ENCODE results near the gene PDSS1.
"Not testable (repeated sequence)": the region's sequence is repeated elsewhere in the genome, so short reads cannot be mapped to it uniquely, and the experiment has no call there.

Gene PDSS1

GRCh38 chr10:26697163-26697921 is at the start of gene PDSS1:
TSS of gene PDSS1 (plus strand) at chr10:26697701. CDS start at chr10:26697712, 11 bp downstream.
- DNase-seq: peak; percentile 89

- not testable (repeated sequence) for DNase-seq
Measured at GRCh38 chr10:26648245-26648636, 49.3 kb upstream of the PDSS1 start.

GRCh38 chr10:26650406-26650805 is 47.1 kb upstream of the PDSS1 start:
- no peak for DNase-seq

GRCh38 chr10:26651476-26651875 is 46.0 kb upstream of the PDSS1 start:
- not testable (repeated sequence) for DNase-seq

GRCh38 chr10:26653004-26653403 is 44.5 kb upstream of the PDSS1 start:
- no peak for DNase-seq

GRCh38 chr10:26655746-26656145 is 41.8 kb upstream of the PDSS1 start:
- DNase-seq: no peak

- DNase-seq: no peak
Measured at GRCh38 chr10:26662864-26663263, 34.6 kb upstream of the PDSS1 start.

GRCh38 chr10:26665080-26666048 is 32.1 kb upstream of the PDSS1 start:
- DNase-seq: peak; percentile 37

- no peak for DNase-seq
Measured at GRCh38 chr10:26675873-26676257, 21.6 kb upstream of the PDSS1 start.

GRCh38 chr10:26679588-26679987 is 17.9 kb upstream of the PDSS1 start:
- DNase-seq: no peak

- DNase-seq: peak; percentile 39
Measured at GRCh38 chr10:26681076-26681475, 16.4 kb upstream of the PDSS1 start.

- DNase-seq: not testable (repeated sequence)
Measured at GRCh38 chr10:26681971-26682370, 15.5 kb upstream of the PDSS1 start.

GRCh38 chr10:26682931-26683330 is 14.6 kb upstream of the PDSS1 start:
- no peak for DNase-seq

GRCh38 chr10:26684667-26685264 is 12.7 kb upstream of the PDSS1 start:
- peak; percentile 88 for DNase-seq

GRCh38 chr10:26685441-26685840 is 12.1 kb upstream of the PDSS1 start:
- DNase-seq: no peak

GRCh38 chr10:26689399-26689798 is 8.1 kb upstream of the PDSS1 start:
- DNase-seq: no peak

GRCh38 chr10:26690731-26691475 is 6.6 kb upstream of the PDSS1 start:
- no peak for DNase-seq

GRCh38 chr10:26694536-26694935 is 3.0 kb upstream of the PDSS1 start:
- not testable (repeated sequence) for DNase-seq

- DNase-seq: no peak
Measured at GRCh38 chr10:26696786-26697162, 727 bp upstream of the PDSS1 start.

- DNase-seq: peak; percentile 50
Measured at GRCh38 chr10:26697922-26698608, 564 bp downstream of the PDSS1 start.

GRCh38 chr10:26698909-26699308 is 1.4 kb downstream of the PDSS1 start:
- no peak for DNase-seq

GRCh38 chr10:26699631-26700030 is 2.1 kb downstream of the PDSS1 start:
- no peak for DNase-seq

Measured in OCI-M1 (cell line).